Limb (tissue), 2 donors: ENCODE data around the gene EML1.

Experiments used
- DNase-seq, 2 donors: peaks; one replicate each; pipeline ENCODE4 v3.0.0-alpha.2; 2016; ENCODE audit errors: extremely low spot score in 2 of 2

Gene EML1

GRCh38 chr14:99899578-99900178, 106.5 kb downstream of the EML1 start:
- peak in 1 of 2 donors; percentile 44 for DNase-seq

- DNase-seq: no peak
Measured at GRCh38 chr14:99902925-99903324, 109.7 kb downstream of the EML1 start.

GRCh38 chr14:99904506-99904905, 111.3 kb downstream of the EML1 start:
- DNase-seq: no peak

- DNase-seq: no peak
Measured at GRCh38 chr14:99905121-99905520, 111.9 kb downstream of the EML1 start.

GRCh38 chr14:99907761-99908652, 114.8 kb downstream of the EML1 start:
- DNase-seq: no peak

- no peak for DNase-seq
Measured at GRCh38 chr14:99908653-99909250, 115.5 kb downstream of the EML1 start.

- no peak for DNase-seq
Measured at GRCh38 chr14:99909513-99910064, 116.4 kb downstream of the EML1 start.

GRCh38 chr14:99910337-99911309, 117.4 kb downstream of the EML1 start:
- DNase-seq: no peak

GRCh38 chr14:99915305-99916090, 122.3 kb downstream of the EML1 start:
- no peak for DNase-seq

GRCh38 chr14:99916091-99916383, 122.8 kb downstream of the EML1 start:
- DNase-seq: no peak

GRCh38 chr14:99918781-99919180, 125.6 kb downstream of the EML1 start:
- no peak for DNase-seq

- no peak for DNase-seq
Measured at GRCh38 chr14:99921425-99921824, 128.2 kb downstream of the EML1 start.

- DNase-seq: no peak
Measured at GRCh38 chr14:99924379-99924778, 131.2 kb downstream of the EML1 start.

- no peak for DNase-seq
Measured at GRCh38 chr14:99925471-99925870, 132.3 kb downstream of the EML1 start.

- DNase-seq: no peak
Measured at GRCh38 chr14:99928963-99929362, 135.8 kb downstream of the EML1 start.

GRCh38 chr14:99929601-99930000, 136.4 kb downstream of the EML1 start:
- no peak for DNase-seq

- no peak for DNase-seq
Measured at GRCh38 chr14:99930420-99931274, 137.4 kb downstream of the EML1 start.

GRCh38 chr14:99931308-99931707, 138.1 kb downstream of the EML1 start:
- no peak for DNase-seq

- DNase-seq: no peak
Measured at GRCh38 chr14:99936056-99936455, 142.8 kb downstream of the EML1 start.
